ENCODE data around the gene UGT1A3.

UGT1A3 gene

GRCh38 chr2:233728723-233729301 lies at the start of gene UGT1A3:
Gene UGT1A3 (plus strand): TSS chr2:233729042. CDS start chr2:233729127, 85 bp downstream.
- Mint-ChIP-seq H3K27me3 (peaks cover 17% of the 10 kb centered on the region), H3K4me3 (no peak within 1 kb of the TSS), H3K9me3 (no peaks in the 10 kb centered on the region), H3K36me3 (ENCODE audit: low read depth) (no peaks in the 10 kb centered on the region), H3K27ac (no peak within 1 kb of the TSS), H3K4me1 (ENCODE audit: low read depth) (no peaks in the 10 kb centered on the region)

GRCh38 chr2:233679196-233679595 lies 49.6 kb upstream of the UGT1A3 start:
- H3K9me3 Mint-ChIP-seq, result no peaks in the 10 kb centered on the region
- no peak overlapping the region for H3K4me3 Mint-ChIP-seq
- H3K36me3 Mint-ChIP-seq (ENCODE audit: low read depth), result no peaks in the 10 kb centered on the region
- peaks cover 27% of the 10 kb centered on the region for H3K27me3 Mint-ChIP-seq
- H3K27ac Mint-ChIP-seq, result no peak overlapping the region
- H3K4me1 Mint-ChIP-seq (ENCODE audit: low read depth), result no peaks in the 10 kb centered on the region

- H3K27ac Mint-ChIP-seq, result no peak overlapping the region
- peaks cover 27% of the 10 kb centered on the region for H3K27me3 Mint-ChIP-seq
- no peaks in the 10 kb centered on the region for H3K9me3 Mint-ChIP-seq
- H3K36me3 Mint-ChIP-seq (ENCODE audit: low read depth), result no peaks in the 10 kb centered on the region
- H3K4me1 Mint-ChIP-seq (ENCODE audit: low read depth), result no peaks in the 10 kb centered on the region
- H3K4me3 Mint-ChIP-seq, result no peak overlapping the region
Observed at GRCh38 chr2:233680361-233681045, 48.3 kb upstream of the UGT1A3 start.

- H3K4me3 Mint-ChIP-seq, result no peak within 1 kb of the TSS
- H3K27me3 Mint-ChIP-seq, result peaks cover 26% of the 10 kb centered on the region
- H3K27ac Mint-ChIP-seq, result no peak within 1 kb of the TSS
- no peaks in the 10 kb centered on the region for H3K9me3 Mint-ChIP-seq
- H3K36me3 Mint-ChIP-seq (ENCODE audit: low read depth), result no peaks in the 10 kb centered on the region
- no peaks in the 10 kb centered on the region for H3K4me1 Mint-ChIP-seq (ENCODE audit: low read depth)
Observed at GRCh38 chr2:233681521-233682099, 47.2 kb upstream of the UGT1A3 start, which contains the start of gene UGT1A7. Gene UGT1A7 (plus strand): TSS chr2:233681901. CDS start chr2:233681938, 37 bp downstream.

- Mint-ChIP-seq H3K27me3 (peaks cover 10% of the 10 kb centered on the region), H3K27ac (no peak overlapping the region), H3K4me3 (no peak overlapping the region), H3K9me3 (no peaks in the 10 kb centered on the region), H3K4me1 (ENCODE audit: low read depth) (no peaks in the 10 kb centered on the region), H3K36me3 (ENCODE audit: low read depth) (no peaks in the 10 kb centered on the region)
Observed at GRCh38 chr2:233684640-233685039, 44.2 kb upstream of the UGT1A3 start.

GRCh38 chr2:233686928-233687327 lies 41.9 kb upstream of the UGT1A3 start:
- no peaks in the 10 kb centered on the region for H3K9me3 Mint-ChIP-seq
- H3K27me3 Mint-ChIP-seq, result peaks cover 5% of the 10 kb centered on the region
- no peaks in the 10 kb centered on the region for H3K4me1 Mint-ChIP-seq (ENCODE audit: low read depth)
- no peaks in the 10 kb centered on the region for H3K36me3 Mint-ChIP-seq (ENCODE audit: low read depth)
- H3K27ac Mint-ChIP-seq, result no peak overlapping the region
- H3K4me3 Mint-ChIP-seq, result no peak overlapping the region

- H3K9me3 Mint-ChIP-seq, result no peaks in the 10 kb centered on the region
- H3K4me3 Mint-ChIP-seq, result no peak overlapping the region
- H3K36me3 Mint-ChIP-seq (ENCODE audit: low read depth), result no peaks in the 10 kb centered on the region
- no peaks in the 10 kb centered on the region for H3K4me1 Mint-ChIP-seq (ENCODE audit: low read depth)
- H3K27ac Mint-ChIP-seq, result no peak overlapping the region
- H3K27me3 Mint-ChIP-seq, result peaks cover 9% of the 10 kb centered on the region
Observed at GRCh38 chr2:233688341-233688740, 40.5 kb upstream of the UGT1A3 start.

GRCh38 chr2:233689031-233689430 lies 39.8 kb upstream of the UGT1A3 start:
- Mint-ChIP-seq H3K27ac (no peak overlapping the region), H3K4me3 (no peak overlapping the region), H3K27me3 (peaks cover 9% of the 10 kb centered on the region), H3K9me3 (no peaks in the 10 kb centered on the region), H3K4me1 (ENCODE audit: low read depth) (no peaks in the 10 kb centered on the region), H3K36me3 (ENCODE audit: low read depth) (no peaks in the 10 kb centered on the region)

GRCh38 chr2:233689501-233689900 lies 39.3 kb upstream of the UGT1A3 start:
- H3K4me1 Mint-ChIP-seq (ENCODE audit: low read depth), result no peaks in the 10 kb centered on the region

GRCh38 chr2:233690444-233690843 lies 38.4 kb upstream of the UGT1A3 start:
- no peak overlapping the region for H3K4me3 Mint-ChIP-seq
- H3K4me1 Mint-ChIP-seq (ENCODE audit: low read depth), result no peaks in the 10 kb centered on the region
- no peak overlapping the region for H3K27ac Mint-ChIP-seq
- no peaks in the 10 kb centered on the region for H3K36me3 Mint-ChIP-seq (ENCODE audit: low read depth)
- H3K27me3 Mint-ChIP-seq, result peaks cover 9% of the 10 kb centered on the region
- H3K9me3 Mint-ChIP-seq, result no peaks in the 10 kb centered on the region

More at GRCh38 chr2:233689501-233689900, 39.3 kb upstream of the UGT1A3 start:
- Mint-ChIP-seq H3K27ac (no peak overlapping the region), H3K9me3 (no peaks in the 10 kb centered on the region), H3K36me3 (ENCODE audit: low read depth) (no peaks in the 10 kb centered on the region), H3K27me3 (peaks cover 9% of the 10 kb centered on the region), H3K4me3 (no peak overlapping the region)

GRCh38 chr2:233691443-233692433 lies 37.1 kb upstream of the UGT1A3 start:
- Mint-ChIP-seq H3K4me3 (no peak overlapping the region), H3K36me3 (ENCODE audit: low read depth) (no peaks in the 10 kb centered on the region), H3K27ac (no peak overlapping the region), H3K27me3 (peaks cover 5% of the 10 kb centered on the region), H3K4me1 (ENCODE audit: low read depth) (no peaks in the 10 kb centered on the region), H3K9me3 (no peaks in the 10 kb centered on the region)

- Mint-ChIP-seq H3K27ac (no peak within 1 kb of the TSS), H3K27me3 (peaks cover 4% of the 10 kb centered on the region), H3K9me3 (no peaks in the 10 kb centered on the region), H3K36me3 (ENCODE audit: low read depth) (no peaks in the 10 kb centered on the region), H3K4me1 (ENCODE audit: low read depth) (no peaks in the 10 kb centered on the region), H3K4me3 (no peak within 1 kb of the TSS)
Observed at GRCh38 chr2:233692648-233693047, 36.2 kb upstream of the UGT1A3 start, which contains the start of gene UGT1A6. Gene UGT1A6 (plus strand): TSS chr2:233692890. CDS start chr2:233693005, 115 bp downstream.

GRCh38 chr2:233693963-233694362 lies 34.9 kb upstream of the UGT1A3 start:
- no peak overlapping the region for H3K4me3 Mint-ChIP-seq
- no peaks in the 10 kb centered on the region for H3K4me1 Mint-ChIP-seq (ENCODE audit: low read depth)
- H3K36me3 Mint-ChIP-seq (ENCODE audit: low read depth), result no peaks in the 10 kb centered on the region
- H3K9me3 Mint-ChIP-seq, result no peaks in the 10 kb centered on the region
- peaks cover 4% of the 10 kb centered on the region for H3K27me3 Mint-ChIP-seq
- no peak overlapping the region for H3K27ac Mint-ChIP-seq

GRCh38 chr2:233698740-233699139 lies 30.1 kb upstream of the UGT1A3 start:
- Mint-ChIP-seq H3K9me3 (no peaks in the 10 kb centered on the region), H3K36me3 (ENCODE audit: low read depth) (no peaks in the 10 kb centered on the region), H3K27ac (no peak overlapping the region), H3K4me1 (ENCODE audit: low read depth) (no peaks in the 10 kb centered on the region), H3K27me3 (no peaks in the 10 kb centered on the region), H3K4me3 (no peak overlapping the region)

Data from stimulated activated naive CD8-positive, alpha-beta T cell treated with anti-CD3 and anti-CD28 coated beads, Interleukin-15, Interleukin-2, amounts not matched to agents 100 ng/mL and 50 ng/mL, for 24 hours (primary cell).